IPS DF 4.7 (cell line): ENCODE results near the gene L3MBTL4.

ENCODE experiments used
- DNase-seq: peaks from one replicate; pipeline ENCODE4 v3.0.0-alpha.2; 2013; ENCODE audit warnings: low spot score; ENCODE audit errors: extremely low read depth

Gene L3MBTL4

DNA sequence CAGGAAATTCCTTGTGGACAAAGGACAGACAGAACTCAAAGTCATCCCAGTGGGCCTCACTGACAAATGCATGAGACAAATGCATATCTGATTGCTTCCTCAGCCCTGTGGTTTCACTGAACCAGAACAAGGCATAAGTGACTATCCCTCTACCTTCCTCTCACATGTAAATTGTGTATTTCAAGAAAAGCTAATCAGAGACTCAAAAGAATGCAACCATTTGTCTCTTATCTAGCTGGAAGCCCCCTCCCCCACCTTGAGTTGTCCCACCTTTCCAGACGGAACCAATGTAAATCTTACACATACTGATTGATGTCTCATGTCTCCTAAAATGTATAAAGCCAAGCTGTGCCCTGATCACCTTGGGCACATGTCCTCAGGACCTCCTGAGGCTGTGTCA lies 417.4 kb downstream of the L3MBTL4 start:
- DNase-seq = no peak

- peak; percentile 25 for DNase-seq
Measured at GRCh38 chr18:5995626-5996025, 419.1 kb downstream of the L3MBTL4 start.

GRCh38 chr18:5993938-5994337 lies 420.8 kb downstream of the L3MBTL4 start:
- no peak for DNase-seq

DNA sequence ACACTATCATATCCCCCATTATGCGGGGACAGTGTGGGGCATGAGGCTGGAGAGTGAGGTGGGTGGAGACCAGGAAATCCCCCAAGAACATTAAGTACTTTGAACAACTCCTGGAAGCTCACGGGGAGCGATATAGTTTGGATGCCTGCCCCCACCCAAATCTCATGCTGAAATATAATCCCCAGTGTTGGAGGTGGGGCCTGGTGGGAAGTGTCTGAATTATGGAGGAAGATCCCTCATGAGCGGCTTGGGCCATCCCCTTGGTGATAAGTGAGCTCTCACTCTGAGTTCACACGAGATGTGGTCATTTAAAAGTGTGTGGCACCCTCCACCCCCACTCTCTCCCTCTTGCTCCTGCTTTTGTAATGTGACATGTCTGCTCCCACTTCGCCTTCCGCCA lies 422.3 kb downstream of the L3MBTL4 start:
- DNase-seq = no peak

DNA sequence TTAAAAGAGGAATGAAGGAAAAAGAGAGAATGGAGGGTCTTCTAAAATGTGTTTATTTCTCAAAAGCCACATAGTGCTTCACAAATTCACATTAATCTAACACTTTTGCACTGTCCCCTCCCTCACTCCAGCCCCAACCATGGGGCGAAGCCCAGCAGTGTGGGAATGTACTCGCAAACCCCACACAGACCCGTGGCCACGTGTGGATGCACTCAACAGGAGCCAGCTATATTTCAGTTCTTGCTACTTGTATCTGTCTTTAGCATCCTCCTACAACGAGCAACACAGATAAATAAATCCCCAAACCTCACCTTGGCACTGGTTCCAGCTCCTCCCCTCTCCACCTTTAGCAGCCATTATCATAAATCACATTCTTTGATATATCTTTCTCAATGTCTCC lies 427.5 kb downstream of the L3MBTL4 start:
- no peak for DNase-seq

- DNase-seq = no peak
Measured at GRCh38 chr18:5986257-5986931, 428.3 kb downstream of the L3MBTL4 start.

GRCh38 chr18:5984245-5984644 lies 430.5 kb downstream of the L3MBTL4 start:
- DNase-seq = no peak

- DNase-seq = no peak
Measured at GRCh38 chr18:5983488-5983887, 431.2 kb downstream of the L3MBTL4 start.

GRCh38 chr18:5982332-5982731 lies 432.4 kb downstream of the L3MBTL4 start:
- no peak for DNase-seq

DNA sequence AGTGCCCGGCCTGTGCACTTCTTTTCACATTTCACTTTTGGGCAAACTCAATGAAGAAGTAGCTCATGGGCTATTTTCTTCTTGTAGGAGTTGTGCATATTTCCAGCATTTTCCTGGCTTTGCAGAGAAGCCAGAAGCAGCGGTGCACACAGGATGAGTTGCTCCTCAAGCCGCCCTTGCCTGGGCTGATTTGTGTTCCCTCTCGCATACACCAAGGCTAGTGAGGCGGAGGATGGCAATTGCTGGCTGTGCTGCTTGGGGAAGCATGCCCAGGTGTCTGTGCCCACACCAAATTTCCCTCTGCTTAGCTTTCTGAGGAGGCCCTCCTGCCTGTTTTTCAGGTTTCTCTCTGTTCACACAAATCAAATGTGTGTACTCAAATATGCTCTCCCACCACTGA lies 434.0 kb downstream of the L3MBTL4 start:
- DNase-seq = no peak

DNA sequence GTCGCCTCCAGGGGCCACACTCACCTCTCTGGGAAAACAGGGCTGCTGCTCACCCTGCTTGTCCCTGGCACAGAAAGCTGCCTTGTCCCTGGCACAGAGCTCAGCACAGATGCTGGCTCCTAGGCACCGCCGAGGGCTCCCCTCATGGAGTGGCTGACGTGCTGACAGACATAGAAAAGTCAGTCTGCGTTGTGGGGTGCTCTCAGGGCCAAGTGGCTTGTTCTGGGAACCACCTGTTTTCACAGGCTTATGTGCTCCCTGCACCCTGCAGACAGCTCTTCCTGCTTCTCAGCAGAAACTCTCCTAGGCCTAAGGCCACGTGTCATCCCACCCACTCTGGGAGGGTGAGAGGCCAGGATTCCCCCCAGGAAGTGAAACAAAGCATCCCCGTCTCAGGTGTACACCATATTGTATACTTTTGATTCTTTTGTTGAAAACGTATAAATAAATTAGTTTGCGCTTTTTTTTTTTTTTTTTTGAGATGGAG lies 434.7 kb downstream of the L3MBTL4 start:
- DNase-seq = no peak

- no peak for DNase-seq
Measured at GRCh38 chr18:5979176-5979888, 435.4 kb downstream of the L3MBTL4 start.

- no peak for DNase-seq
Measured at GRCh38 chr18:5977022-5977421, 437.7 kb downstream of the L3MBTL4 start.

DNA sequence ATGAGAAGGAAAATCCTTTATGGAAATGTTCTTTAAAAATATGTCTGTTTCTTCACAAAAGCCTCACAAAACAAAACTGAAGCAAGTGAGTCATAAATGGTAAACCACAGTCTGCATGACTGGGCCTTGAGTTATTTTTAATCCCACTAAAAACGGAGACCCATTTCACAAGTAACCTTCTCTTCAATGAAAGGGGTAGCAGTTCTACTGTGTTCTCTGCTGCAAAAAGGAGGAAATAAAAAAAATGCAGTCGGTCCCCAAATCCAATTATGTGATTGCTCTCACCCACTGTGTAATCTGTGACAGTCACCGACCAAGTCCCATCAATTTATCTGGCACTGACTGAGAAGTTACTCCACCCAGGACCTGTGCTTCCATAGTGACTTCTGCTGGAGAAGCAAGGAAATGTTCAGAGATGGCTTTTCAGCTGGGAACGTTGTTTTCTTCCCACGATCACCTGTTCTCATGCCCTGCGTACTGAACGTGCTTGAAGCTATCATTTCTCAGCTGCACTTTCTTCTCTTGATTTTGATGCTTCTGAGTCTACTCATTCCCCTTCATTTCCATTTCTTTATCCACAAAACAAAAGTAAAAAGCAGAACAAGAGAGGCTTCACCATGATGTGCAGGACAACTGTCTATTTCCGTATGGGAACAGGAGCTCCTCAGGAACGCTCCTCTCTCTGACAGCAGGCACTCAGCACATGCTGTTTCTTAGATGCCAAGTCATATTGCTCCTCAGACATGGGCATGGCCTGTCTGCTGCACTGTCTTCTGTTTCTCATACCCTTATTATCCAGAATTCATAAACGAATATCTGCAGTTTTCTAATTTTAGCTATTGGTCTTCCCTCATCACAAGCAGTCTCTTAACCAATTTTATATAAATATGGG lies 439.4 kb downstream of the L3MBTL4 start:
- DNase-seq = no peak

- no peak for DNase-seq
Measured at GRCh38 chr18:5974696-5975095, 440.0 kb downstream of the L3MBTL4 start.

DNA sequence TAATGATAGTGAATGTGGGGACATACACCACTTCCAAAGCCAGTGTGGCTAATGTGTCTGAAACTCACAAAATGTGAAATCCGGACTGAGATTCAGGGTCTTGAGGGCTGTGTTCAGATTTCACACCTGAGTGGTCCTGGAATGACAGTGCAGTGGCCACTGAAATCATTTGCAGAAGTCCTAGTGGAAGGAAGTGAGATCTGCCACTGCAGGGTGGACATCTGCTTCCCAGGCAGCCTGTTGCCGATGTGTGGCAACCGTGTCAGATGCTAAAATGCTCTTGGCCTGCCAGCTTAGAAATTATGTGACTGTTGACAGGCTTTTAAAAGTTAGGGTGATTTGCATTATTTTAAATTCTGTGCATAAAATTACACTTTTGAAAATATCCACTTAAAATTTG lies 441.6 kb downstream of the L3MBTL4 start:
- DNase-seq = no peak

- DNase-seq = no peak
Measured at GRCh38 chr18:5972298-5972697, 442.4 kb downstream of the L3MBTL4 start.

DNA sequence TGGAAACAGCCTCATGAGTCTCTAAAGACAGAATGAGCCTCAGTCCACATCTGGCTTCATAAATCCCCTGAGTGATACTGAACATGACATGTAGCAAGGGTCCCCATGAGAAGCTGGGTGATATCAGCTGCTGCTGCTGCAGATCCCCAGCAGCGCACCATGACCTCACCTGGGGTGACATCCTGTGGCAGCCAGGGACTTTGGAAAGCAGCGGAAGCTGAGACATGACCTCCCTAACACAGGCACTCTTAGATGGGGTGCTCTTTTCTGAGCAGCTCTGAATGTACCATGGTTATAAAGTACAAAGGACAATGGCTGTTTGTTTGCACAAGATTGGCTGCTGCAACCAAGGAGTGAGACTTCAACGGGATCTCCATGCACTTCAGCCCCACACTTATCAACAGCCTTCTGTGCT lies 444.7 kb downstream of the L3MBTL4 start:
- no peak for DNase-seq

DNA sequence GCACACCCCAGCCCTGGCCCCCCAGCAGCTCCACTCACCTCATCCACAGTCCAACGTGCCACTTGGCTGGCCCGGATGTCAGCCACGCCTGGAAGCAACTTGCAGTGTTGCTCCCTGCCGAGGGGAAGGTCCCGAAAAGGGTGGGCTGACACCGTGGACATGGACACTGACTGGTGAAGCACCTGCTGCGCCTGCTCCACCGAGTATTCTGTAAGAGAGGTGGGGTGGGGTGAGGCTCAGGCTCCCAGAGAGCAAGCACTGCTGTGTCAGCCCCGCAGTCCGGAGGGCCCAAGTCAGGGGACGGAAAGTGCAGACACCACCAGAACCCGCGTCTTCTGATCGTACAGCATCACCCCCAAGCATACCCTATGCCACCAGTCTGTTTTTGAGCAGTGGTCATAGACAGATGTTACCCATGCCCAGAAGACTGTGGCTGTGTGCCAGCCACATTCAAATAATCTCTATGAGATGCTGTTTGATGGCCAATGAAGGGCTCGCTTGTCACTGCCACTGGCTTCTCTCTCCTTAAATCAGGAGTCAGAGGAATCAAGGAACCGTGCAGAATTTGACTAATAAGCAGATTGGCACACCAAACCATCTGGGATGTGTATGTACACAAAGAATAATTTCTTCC lies 445.2 kb downstream of the L3MBTL4 start:
- no peak for DNase-seq

- no peak for DNase-seq
Measured at GRCh38 chr18:5967666-5968065, 447.0 kb downstream of the L3MBTL4 start.

DNA sequence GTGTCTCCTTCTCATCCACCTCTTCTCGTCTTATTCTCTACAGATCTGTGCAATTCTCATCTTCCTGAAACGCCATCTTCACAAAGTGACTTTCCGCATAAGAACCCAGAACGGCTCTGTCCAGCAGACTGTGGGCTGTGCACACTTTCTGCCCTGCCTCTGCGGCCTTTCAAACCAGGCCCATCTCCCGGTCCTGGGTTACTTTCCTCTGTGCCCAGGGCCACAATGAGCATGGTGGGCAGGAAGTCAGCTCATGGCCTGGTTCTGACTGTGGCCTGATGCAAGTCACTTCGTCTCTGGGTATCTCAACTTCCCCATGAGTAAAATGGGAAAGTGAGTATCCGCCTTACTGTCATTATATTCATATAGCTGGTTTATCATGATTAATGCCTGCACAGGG lies 447.7 kb downstream of the L3MBTL4 start:
- no peak for DNase-seq

DNA sequence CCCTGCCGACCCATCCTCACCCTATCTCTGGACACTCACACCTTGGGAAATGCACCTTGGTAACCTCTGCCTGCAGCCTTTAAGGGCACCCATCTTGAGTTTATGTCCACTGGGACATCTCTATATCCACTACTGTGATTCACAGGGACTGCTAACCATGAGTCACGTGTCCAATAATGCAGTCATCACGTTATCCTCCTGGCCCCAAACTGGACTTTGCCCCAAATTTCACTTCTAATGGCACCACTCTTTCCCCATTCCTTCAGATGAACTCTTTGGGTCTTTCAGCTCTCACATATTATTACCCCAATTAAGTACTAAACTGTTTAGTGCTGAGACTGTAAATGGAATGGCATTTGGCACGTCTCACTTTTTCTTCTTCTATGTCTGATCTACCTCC lies 448.2 kb downstream of the L3MBTL4 start:
- no peak for DNase-seq
